Measurements from ENCODE around the gene TNK2. TPM values are rescaled to one million over a fixed set of nuclear protein-coding genes. Genes with fewer than 3 reads are reported as not detected.
"Not testable (repeated sequence)": the region's sequence is repeated elsewhere in the genome, so short reads cannot be mapped to it uniquely, and the experiment has no call there.

Gene TNK2
- total and polyA plus RNA-seq, 2 donors (not counting 3 experiments of a cell fraction or from before 2014, with no cell fraction given), result 18.6 to 71.6 TPM

DNA sequence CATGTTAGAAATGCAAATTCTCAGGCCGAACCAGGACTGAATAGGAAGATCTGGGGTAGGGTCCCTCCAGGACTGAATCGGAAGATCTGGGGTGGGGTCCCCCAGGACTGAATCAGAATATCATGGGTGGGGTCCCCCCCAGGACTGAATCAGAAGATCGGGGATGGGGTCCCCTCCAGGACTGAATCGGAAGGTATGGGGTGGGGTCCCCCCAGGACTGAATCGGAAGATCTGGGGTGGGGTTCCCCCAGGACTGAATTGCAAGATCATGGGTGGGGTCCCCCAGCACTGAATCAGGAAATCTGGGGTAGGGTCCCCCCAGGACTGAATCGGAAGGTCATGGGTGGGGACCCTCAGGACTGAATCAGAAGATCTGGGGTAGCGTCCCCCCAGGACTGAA, 48.2 kb upstream of the TNK2 start:
- Histone ChIP-seq H2AFZ (ENCODE audit: low read depth, low read length) (no peak overlapping the region), H3K4me2 (ENCODE audit: insufficient read depth, low read length) (no peak overlapping the region), H3K36me3 (ENCODE audit: control insufficient read depth in 2 of 2, extremely low read depth in 1 of 2, insufficient read depth in 2 of 2, low read length in 2 of 2) (peaks cover 0 to 2% of the 10 kb centered on the region in 2 experiments), H3K79me2 (ENCODE audit: control insufficient read depth, insufficient read depth, low read length) (no peaks in the 10 kb centered on the region), H3K9me1 (replicated peaks; ENCODE audit: control insufficient read depth, extremely low read depth, insufficient read depth, low read length) (no peaks in the 10 kb centered on the region), H3K4me1 (ENCODE audit: control insufficient read depth, extremely low read depth, insufficient read depth, low read length) (no peaks in the 10 kb centered on the region), H3K4me3 (replicated peaks in 1 of 3; ENCODE audit: insufficient read depth in 1 of 3, low read depth in 1 of 3, low read length in 3 of 3) (no peak overlapping the region), H3K27ac (ENCODE audit: insufficient read depth, low read depth, low read length) (no peak overlapping the region), H3K27me3 (ENCODE audit: control insufficient read depth in 2 of 2, insufficient read depth in 2 of 2, low read length in 2 of 2) (peaks cover 0 to 2% of the 10 kb centered on the region in 2 experiments), H3K9ac (replicated peaks; ENCODE audit: extremely low read depth, insufficient read depth, low read length) (no peak overlapping the region), H4K20me1 (replicated peaks; ENCODE audit: control insufficient read depth, extremely low read depth, insufficient read depth, low read length) (no peaks in the 10 kb centered on the region), H3K9me3 (replicated peaks; ENCODE audit: control insufficient read depth, insufficient read depth, low read length) (no peaks in the 10 kb centered on the region)
- no peak for DNase-seq (ENCODE audit: low read depth, low spot score)
- POLR2A ChIA-PET, result no interaction called here
- intact Hi-C loops (cut with micrococcal nuclease) (no loop called here), dilution Hi-C loops (cut with MboI; ENCODE audit: extremely low pct_ligation_motif_present, low sequenced_read_pairs) (no loop called here)
- FAIRE-seq, result no peak
- CTCF ChIA-PET, result no interaction called here
- no TSS peak for BruUV-seq (replicated peaks)
- TF ChIP-seq, protein P1, sequence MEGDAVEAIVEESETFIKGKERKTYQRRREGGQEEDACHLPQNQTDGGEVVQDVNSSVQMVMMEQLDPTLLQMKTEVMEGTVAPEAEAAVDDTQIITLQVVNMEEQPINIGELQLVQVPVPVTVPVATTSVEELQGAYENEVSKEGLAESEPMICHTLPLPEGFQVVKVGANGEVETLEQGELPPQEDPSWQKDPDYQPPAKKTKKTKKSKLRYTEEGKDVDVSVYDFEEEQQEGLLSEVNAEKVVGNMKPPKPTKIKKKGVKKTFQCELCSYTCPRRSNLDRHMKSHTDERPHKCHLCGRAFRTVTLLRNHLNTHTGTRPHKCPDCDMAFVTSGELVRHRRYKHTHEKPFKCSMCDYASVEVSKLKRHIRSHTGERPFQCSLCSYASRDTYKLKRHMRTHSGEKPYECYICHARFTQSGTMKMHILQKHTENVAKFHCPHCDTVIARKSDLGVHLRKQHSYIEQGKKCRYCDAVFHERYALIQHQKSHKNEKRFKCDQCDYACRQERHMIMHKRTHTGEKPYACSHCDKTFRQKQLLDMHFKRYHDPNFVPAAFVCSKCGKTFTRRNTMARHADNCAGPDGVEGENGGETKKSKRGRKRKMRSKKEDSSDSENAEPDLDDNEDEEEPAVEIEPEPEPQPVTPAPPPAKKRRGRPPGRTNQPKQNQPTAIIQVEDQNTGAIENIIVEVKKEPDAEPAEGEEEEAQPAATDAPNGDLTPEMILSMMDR (IDR thresholded peaks at IDR 0.05; ENCODE audit: extremely low read depth in 1 of 2, insufficient read depth in 1 of 2, low read depth in 1 of 2, low read length in 2 of 2), result no peak
- TF ChIP-seq MYC (IDR thresholded peaks at IDR 0.05; ENCODE audit: low read depth, low read length) (no peak), POLR2A (IDR thresholded peaks at IDR 0.05; ENCODE audit: low read depth, low read length) (no peak), FOS (IDR thresholded peaks at IDR 0.05; ENCODE audit: borderline replicate concordance, insufficient read depth, low read length) (no peak), EZH2 (IDR thresholded peaks at IDR 0.05; ENCODE audit: borderline replicate concordance, low read depth, low read length, severe bottlenecking) (no peak), JUN (IDR thresholded peaks at IDR 0.05; ENCODE audit: borderline replicate concordance, insufficient read depth, insufficient read length, low read depth) (no peak), GATA2 (IDR thresholded peaks at IDR 0.05; ENCODE audit: insufficient read depth, insufficient read length, low read depth, low read length) (no peak), POLR2AphosphoS5 (IDR thresholded peaks at IDR 0.05; ENCODE audit: insufficient read depth, low read depth, low read length) (no peak)
- TF ChIP-seq, protein P2, sequence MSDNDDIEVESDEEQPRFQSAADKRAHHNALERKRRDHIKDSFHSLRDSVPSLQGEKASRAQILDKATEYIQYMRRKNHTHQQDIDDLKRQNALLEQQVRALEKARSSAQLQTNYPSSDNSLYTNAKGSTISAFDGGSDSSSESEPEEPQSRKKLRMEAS (IDR thresholded peaks at IDR 0.05; ENCODE audit: insufficient read depth, insufficient read length), result no peak

DNA sequence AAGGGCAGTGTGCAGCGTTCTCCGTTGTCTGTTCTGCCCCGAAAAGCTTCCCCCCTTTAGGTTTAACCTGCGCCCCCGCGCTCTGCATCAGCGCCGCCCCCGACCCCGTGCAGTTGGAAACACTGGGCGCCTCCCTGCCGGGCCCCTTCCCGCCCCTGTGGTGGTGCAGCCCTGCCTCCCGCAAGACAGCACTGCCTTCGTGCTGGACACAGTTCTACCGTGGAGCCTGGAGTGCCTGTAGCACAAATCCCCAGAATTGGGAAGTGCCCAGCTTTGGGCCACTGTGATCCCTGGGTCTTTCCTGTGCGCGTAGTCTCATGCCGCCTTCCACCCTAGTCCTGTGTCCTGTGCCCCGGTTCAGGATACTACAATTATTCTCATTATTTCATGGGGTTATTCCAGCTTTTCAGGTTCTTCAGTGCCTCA, 47.1 kb upstream of the TNK2 start:
- H3K4me2 ChIP-seq (ENCODE audit: insufficient read depth, low read length); H3K9ac ChIP-seq (replicated peaks; ENCODE audit: extremely low read depth, insufficient read depth, low read length); H3K9me3 ChIP-seq (replicated peaks; ENCODE audit: control insufficient read depth, insufficient read depth, low read length); H3K36me3 ChIP-seq (ENCODE audit: control insufficient read depth in 2 of 2, extremely low read depth in 1 of 2, insufficient read depth in 2 of 2, low read length in 2 of 2); POLR2A ChIA-PET; CTCF ChIA-PET; intact Hi-C loops (cut with micrococcal nuclease); dilution Hi-C loops (cut with MboI; ENCODE audit: extremely low pct_ligation_motif_present, low sequenced_read_pairs); FAIRE-seq; BruUV-seq (replicated peaks); H3K4me1 ChIP-seq (ENCODE audit: control insufficient read depth, extremely low read depth, insufficient read depth, low read length); H3K4me3 ChIP-seq (replicated peaks in 1 of 3; ENCODE audit: insufficient read depth in 1 of 3, low read depth in 1 of 3, low read length in 3 of 3); H3K27ac ChIP-seq (ENCODE audit: insufficient read depth, low read depth, low read length); H3K27me3 ChIP-seq (ENCODE audit: control insufficient read depth in 2 of 2, insufficient read depth in 2 of 2, low read length in 2 of 2); H3K9me1 ChIP-seq (replicated peaks; ENCODE audit: control insufficient read depth, extremely low read depth, insufficient read depth, low read length); H4K20me1 ChIP-seq (replicated peaks; ENCODE audit: control insufficient read depth, extremely low read depth, insufficient read depth, low read length); DNase-seq (ENCODE audit: low read depth, low spot score); H2AFZ ChIP-seq (ENCODE audit: low read depth, low read length); H3K79me2 ChIP-seq (ENCODE audit: control insufficient read depth, insufficient read depth, low read length): not testable (repeated sequence)

DNA sequence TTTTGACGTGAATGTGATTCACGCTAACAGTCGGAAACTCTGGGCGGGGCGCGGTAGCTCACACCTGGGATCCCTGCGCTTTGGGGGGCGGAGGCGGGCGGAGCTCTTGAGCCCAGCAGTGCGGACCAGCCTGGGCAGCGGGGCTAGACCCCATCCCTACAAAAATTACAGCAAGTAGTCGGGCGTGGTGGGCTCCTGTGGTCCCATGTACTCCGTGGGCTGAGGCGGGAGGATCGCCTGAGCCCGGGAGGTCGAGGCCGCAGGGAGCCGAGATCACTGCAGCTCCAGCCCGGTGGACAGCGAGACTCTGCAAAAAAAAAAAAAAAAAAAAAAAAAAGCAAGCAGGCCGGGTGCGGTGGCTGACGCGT, 46.4 kb upstream of the TNK2 start:
- H3K27ac ChIP-seq (ENCODE audit: insufficient read depth, low read depth, low read length); BruUV-seq (replicated peaks); POLR2A ChIA-PET; intact Hi-C loops (cut with micrococcal nuclease); H3K27me3 ChIP-seq (ENCODE audit: control insufficient read depth in 2 of 2, insufficient read depth in 2 of 2, low read length in 2 of 2); DNase-seq (ENCODE audit: low read depth, low spot score); H3K4me2 ChIP-seq (ENCODE audit: insufficient read depth, low read length); H3K79me2 ChIP-seq (ENCODE audit: control insufficient read depth, insufficient read depth, low read length); H2AFZ ChIP-seq (ENCODE audit: low read depth, low read length); H3K9ac ChIP-seq (replicated peaks; ENCODE audit: extremely low read depth, insufficient read depth, low read length); H4K20me1 ChIP-seq (replicated peaks; ENCODE audit: control insufficient read depth, extremely low read depth, insufficient read depth, low read length); CTCF ChIA-PET; H3K9me1 ChIP-seq (replicated peaks; ENCODE audit: control insufficient read depth, extremely low read depth, insufficient read depth, low read length); H3K36me3 ChIP-seq (ENCODE audit: control insufficient read depth in 2 of 2, extremely low read depth in 1 of 2, insufficient read depth in 2 of 2, low read length in 2 of 2); FAIRE-seq; H3K4me1 ChIP-seq (ENCODE audit: control insufficient read depth, extremely low read depth, insufficient read depth, low read length); H3K9me3 ChIP-seq (replicated peaks; ENCODE audit: control insufficient read depth, insufficient read depth, low read length); dilution Hi-C loops (cut with MboI; ENCODE audit: extremely low pct_ligation_motif_present, low sequenced_read_pairs): not testable (repeated sequence)
- H3K4me3 ChIP-seq (replicated peaks in 1 of 3; ENCODE audit: insufficient read depth in 1 of 3, low read depth in 1 of 3, low read length in 3 of 3), result peak overlapping the region in 1 of 3 experiments; percentile 23

Measured in endothelial cell of umbilical vein (primary cell).